ENCODE results near the gene TBX6. TPM values are rescaled to one million over a fixed set of nuclear protein-coding genes. Genes with fewer than 3 reads are reported as not detected.

TBX6 gene
- total RNA-seq, 1 experiment from 2014 or later, result 5.1 TPM

- DNase-seq (ENCODE audit: low spot score) (no peak), ATAC-seq (no peak)
- ChIA-PET POLR2A (no interaction called here), CTCF (interaction anchor here (1.4 kb wide), 1 partner anchor 27 kb away, joined by 6 read pairs; no protein-coding TSS in a partner anchor)
- peaks cover 44% of the 10 kb centered on the region for H3K36me3 Mint-ChIP-seq
- H3K4me1 Mint-ChIP-seq, result peaks cover 2% of the 10 kb centered on the region; the same call in 1 of the 2 replicates
- no peak overlapping the region for H3K4me3 Mint-ChIP-seq
- no peak overlapping the region for H3K27ac Mint-ChIP-seq
- no peak for TF ChIP-seq CDX4 (CRISPR knock-in tag; IDR thresholded peaks at IDR 0.05; ENCODE audit: borderline replicate concordance)
- TF ChIP-seq ATF6 (CRISPR knock-in tag; IDR thresholded peaks at IDR 0.05), result no peak
- TF ChIP-seq NFATC4 (CRISPR knock-in tag; IDR thresholded peaks at IDR 0.05), result no peak
- no peak for TF ChIP-seq E2F1 (CRISPR knock-in tag; IDR thresholded peaks at IDR 0.05)
- TF ChIP-seq ZNF232 (CRISPR knock-in tag; IDR thresholded peaks at IDR 0.05), result no peak
- TF ChIP-seq NR1H2 (CRISPR knock-in tag; IDR thresholded peaks at IDR 0.05), result no peak
- no peak for TF ChIP-seq ZBTB21 (CRISPR knock-in tag; IDR thresholded peaks at IDR 0.05; ENCODE audit: borderline replicate concordance)
- no peak for TF ChIP-seq KAT7 (CRISPR knock-in tag; IDR thresholded peaks at IDR 0.05; ENCODE audit: borderline replicate concordance)
- TF ChIP-seq PRDM15 (CRISPR knock-in tag; IDR thresholded peaks at IDR 0.05), result no peak
- TF ChIP-seq ZNF263 (CRISPR knock-in tag; IDR thresholded peaks at IDR 0.05; ENCODE audit: low read depth), result no peak
- TF ChIP-seq AFF4 (CRISPR knock-in tag; IDR thresholded peaks at IDR 0.05; ENCODE audit: borderline replicate concordance), result no peak
- no peak for TF ChIP-seq GABPB1 (CRISPR knock-in tag; IDR thresholded peaks at IDR 0.05)
- no peak for TF ChIP-seq SMAD4 (CRISPR knock-in tag; IDR thresholded peaks at IDR 0.05)
- TF ChIP-seq E2F4 (CRISPR knock-in tag; IDR thresholded peaks at IDR 0.05; ENCODE audit: borderline replicate concordance, low read depth), result no peak
- TF ChIP-seq GTF2I (CRISPR knock-in tag; conservative IDR thresholded peaks at IDR 0.05), result no peak
- no peak for TF ChIP-seq CREB1 (CRISPR knock-in tag; IDR thresholded peaks at IDR 0.05)
- H3K9me3 Mint-ChIP-seq, result peaks cover 4% of the 10 kb centered on the region; the same call in 1 of the 2 replicates
- H3K27me3 Mint-ChIP-seq (ENCODE audit: low read depth), result no peaks in the 10 kb centered on the region
Measured at GRCh38 chr16:30084816-30085159, 6.9 kb downstream of the TBX6 start.

Data from WTC11 (cell line).